SKM-1 (cell line): ENCODE results near the gene TMEM151B.
A peak's percentile ranks its signal among the peaks of the same experiment; 100 is the strongest.

ENCODE experiments used
- DNase-seq: peaks from one replicate; lab custom pipeline; 2025; ENCODE audit not compliant: unreplicated experiment; lab: John Stamatoyannopoulos, UW

The TMEM151B gene

GRCh38 chr6:44263354-44264100 lies 6.7 kb upstream of the TMEM151B start:
- no peak for DNase-seq

- peak; percentile 77 for DNase-seq
Measured at GRCh38 chr6:44264154-44265006, 5.9 kb upstream of the TMEM151B start.

- peak; percentile 45 for DNase-seq
Measured at GRCh38 chr6:44265007-44265721, 5.1 kb upstream of the TMEM151B start, which contains the start of gene NFKBIE. Gene NFKBIE, minus strand, starts transcription at chr6:44265551. Its CDS starts 205 bp downstream, at chr6:44265346.

- no peak for DNase-seq
Measured at GRCh38 chr6:44265722-44266233, 4.5 kb upstream of the TMEM151B start.

GRCh38 chr6:44266347-44266746 lies 3.9 kb upstream of the TMEM151B start:
- no peak for DNase-seq

GRCh38 chr6:44267252-44267651 lies 3.0 kb upstream of the TMEM151B start:
- DNase-seq, result no peak

- peak; percentile 21 for DNase-seq
Measured at GRCh38 chr6:44268095-44268628, 2.1 kb upstream of the TMEM151B start.

- no peak for DNase-seq
Measured at GRCh38 chr6:44269178-44269920, 901 bp upstream of the TMEM151B start.

GRCh38 chr6:44270526-44271405 lies 516 bp downstream of the TMEM151B start:
- no peak for DNase-seq

GRCh38 chr6:44271406-44271723 lies 1.1 kb downstream of the TMEM151B start:
- DNase-seq, result no peak

GRCh38 chr6:44271914-44272313 lies 1.7 kb downstream of the TMEM151B start:
- no peak for DNase-seq

- no peak for DNase-seq
Measured at GRCh38 chr6:44272529-44272928, 2.3 kb downstream of the TMEM151B start.

- no peak for DNase-seq
Measured at GRCh38 chr6:44272999-44273566, 2.8 kb downstream of the TMEM151B start.

- no peak for DNase-seq
Measured at GRCh38 chr6:44273617-44274016, 3.4 kb downstream of the TMEM151B start.

GRCh38 chr6:44275271-44275748 lies 5.1 kb downstream of the TMEM151B start:
- no peak for DNase-seq

- no peak for DNase-seq
Measured at GRCh38 chr6:44275749-44276648, 5.7 kb downstream of the TMEM151B start.

- DNase-seq, result no peak
Measured at GRCh38 chr6:44276667-44277640, 6.7 kb downstream of the TMEM151B start.
